Thymus (tissue), 11 donors: ENCODE data around the gene KCTD17. TPM values are rescaled to one million over a fixed set of nuclear protein-coding genes. Genes with fewer than 3 reads are reported as not detected.

ENCODE experiments used
- DNase-seq, 9 donors: peaks; one replicate each; pipeline ENCODE4 v3.0.0-alpha.2; 2013; ENCODE audit warnings: low spot score in 9 of 9, low read depth in 6 of 9, missing footprints in 1 of 9
- H3K27ac ChIP-seq, 2 donors: one replicate each; pipeline ENCODE4 v1.5.1; 2013; ENCODE audit warnings: control low read depth in 1 of 2, low read depth in 1 of 2, low read length in 1 of 2, mild to moderate bottlenecking in 1 of 2, moderate library complexity in 1 of 2
- H3K27me3 ChIP-seq, 2 donors: one replicate each; pipeline ENCODE4 v1.5.1; 2013; ENCODE audit warnings: low read length in 1 of 2; ENCODE audit not compliant: control insufficient read depth in 2 of 2, insufficient read depth in 1 of 2
- H3K36me3 ChIP-seq, 2 donors: one replicate each; pipeline ENCODE4 v1.5.1; 2013; ENCODE audit warnings: low read length in 1 of 2, mild to moderate bottlenecking in 1 of 2, moderate library complexity in 1 of 2; ENCODE audit not compliant: control insufficient read depth in 2 of 2, insufficient read depth in 2 of 2
- H3K4me1 ChIP-seq, 2 donors: one replicate each; pipeline ENCODE4 v1.5.1; 2013; ENCODE audit warnings: low read length in 2 of 2; ENCODE audit not compliant: control insufficient read depth in 2 of 2, insufficient read depth in 2 of 2
- H3K4me3 ChIP-seq, 2 donors: one replicate each; pipeline ENCODE4 v1.5.1; 2013; ENCODE audit warnings: low read length in 2 of 2, control low read depth in 1 of 2, mild to moderate bottlenecking in 1 of 2
- H3K9me3 ChIP-seq, 2 donors: one replicate each; pipeline ENCODE4 v1.5.1; 2013; ENCODE audit warnings: low read length in 1 of 2, mild to moderate bottlenecking in 1 of 2; ENCODE audit not compliant: control insufficient read depth in 2 of 2, insufficient read depth in 1 of 2
- WGBS: extraction: QIAGEN DNeasy Blood & Tissue Kit; methylation state at CpG from one replicate; pipeline ENCODE4 v1.1.7; 2013; 5-methylcytosine and 5-hydroxymethylcytosine counted together
- polyA plus RNA-seq: library from polyadenylated mRNA; stranded (reverse); fragments of 200-250 nt; gene quantifications from one replicate; pipeline ENCODE4 v1.2.3, GENCODE V29; 2013
- total RNA-seq: library from RNA; stranded (reverse); fragments of 120-200 nt; gene quantifications from one replicate; pipeline ENCODE4 v1.2.4, GENCODE V29; 2013
- donor health status: healthy.

Gene KCTD17
- total and polyA plus RNA-seq, 2 donors = 10.5 to 25.2 TPM

GRCh38 chr22:37044634-37045625 lies 6.6 kb upstream of the KCTD17 start:
- 89% methylated on average over 9 of the region's 9 CpGs for WGBS
- Histone ChIP-seq H3K4me1 (peaks cover 0 to 7% of the 10 kb centered on the region in 2 donors), H3K27me3 (peaks cover 0 to 11% of the 10 kb centered on the region in 2 donors), H3K27ac (no peak overlapping the region), H3K36me3 (no peaks in the 10 kb centered on the region), H3K9me3 (peaks cover 0 to 3% of the 10 kb centered on the region in 2 donors), H3K4me3 (no peak overlapping the region)
- DNase-seq = no peak

GRCh38 chr22:37045958-37046357 lies 5.6 kb upstream of the KCTD17 start:
- WGBS = 47% methylated on average over 4 of the region's 4 CpGs
- Histone ChIP-seq H3K9me3 (peaks cover 0 to 3% of the 10 kb centered on the region in 2 donors), H3K4me3 (no peak overlapping the region), H3K4me1 (peaks cover 0 to 7% of the 10 kb centered on the region in 2 donors), H3K27ac (no peak overlapping the region), H3K27me3 (peaks cover 0 to 15% of the 10 kb centered on the region in 2 donors), H3K36me3 (no peaks in the 10 kb centered on the region)
- DNase-seq = no peak

- DNase-seq = no peak
- Histone ChIP-seq H3K9me3 (peaks cover 0 to 3% of the 10 kb centered on the region in 2 donors), H3K27ac (no peak overlapping the region), H3K4me1 (peaks cover 0 to 9% of the 10 kb centered on the region in 2 donors), H3K36me3 (no peaks in the 10 kb centered on the region), H3K4me3 (no peak overlapping the region), H3K27me3 (peaks cover 0 to 16% of the 10 kb centered on the region in 2 donors)
- WGBS = 97% methylated on average over 6 of the region's 6 CpGs
Observed at GRCh38 chr22:37046589-37046988, 5.0 kb upstream of the KCTD17 start.

GRCh38 chr22:37047006-37047405 lies 4.5 kb upstream of the KCTD17 start:
- DNase-seq = no peak
- Histone ChIP-seq H3K27ac (no peak overlapping the region), H3K4me1 (peaks cover 3 to 11% of the 10 kb centered on the region in 2 donors), H3K36me3 (no peaks in the 10 kb centered on the region), H3K27me3 (peaks cover 0 to 17% of the 10 kb centered on the region in 2 donors), H3K9me3 (peaks cover 0 to 3% of the 10 kb centered on the region in 2 donors), H3K4me3 (no peak overlapping the region)
- WGBS = 96% methylated on average over 7 of the region's 7 CpGs

GRCh38 chr22:37048133-37048532 lies 3.4 kb upstream of the KCTD17 start:
- no peak for DNase-seq
- no peaks in the 10 kb centered on the region for H3K36me3 ChIP-seq
- no peak overlapping the region for H3K27ac ChIP-seq
- H3K27me3 ChIP-seq = peaks cover 0 to 17% of the 10 kb centered on the region in 2 donors
- H3K4me3 ChIP-seq = no peak overlapping the region
- H3K9me3 ChIP-seq = peaks cover 0 to 3% of the 10 kb centered on the region in 2 donors
- peaks cover 6 to 22% of the 10 kb centered on the region in 2 donors for H3K4me1 ChIP-seq
- 94% methylated on average over 6 of the region's 6 CpGs for WGBS

- Histone ChIP-seq H3K4me3 (no peak overlapping the region), H3K27ac (no peak overlapping the region), H3K9me3 (no peaks in the 10 kb centered on the region), H3K27me3 (peaks cover 0 to 12% of the 10 kb centered on the region in 2 donors), H3K4me1 (peaks cover 6 to 31% of the 10 kb centered on the region in 2 donors), H3K36me3 (no peaks in the 10 kb centered on the region)
- 95% methylated on average over 2 of the region's 2 CpGs for WGBS
- DNase-seq = no peak
Observed at GRCh38 chr22:37049224-37049623, 2.3 kb upstream of the KCTD17 start.

- H3K4me1 ChIP-seq = peaks cover 6 to 32% of the 10 kb centered on the region in 2 donors
- H3K9me3 ChIP-seq = no peaks in the 10 kb centered on the region
- no peak overlapping the region for H3K4me3 ChIP-seq
- H3K27ac ChIP-seq = peak overlapping the region in 1 of 2 donors; percentile 37
- DNase-seq = no peak
- peaks cover 0 to 11% of the 10 kb centered on the region in 2 donors for H3K27me3 ChIP-seq
- H3K36me3 ChIP-seq = no peaks in the 10 kb centered on the region
- WGBS = 87% methylated on average over 6 of the region's 6 CpGs
Observed at GRCh38 chr22:37050913-37051312, 629 bp upstream of the KCTD17 start.

- Histone ChIP-seq H3K4me3 (peak overlapping the region in 1 of 2 donors; percentile 73), H3K27ac (no peak overlapping the region), H3K27me3 (peaks cover 0 to 11% of the 10 kb centered on the region in 2 donors), H3K9me3 (peaks cover 0 to 2% of the 10 kb centered on the region in 2 donors), H3K4me1 (peaks cover 6 to 32% of the 10 kb centered on the region in 2 donors), H3K36me3 (peaks cover 5 to 14% of the 10 kb centered on the region in 2 donors)
- no peak for DNase-seq
- WGBS = 96% methylated on average over 25 of the region's 25 CpGs
Observed at GRCh38 chr22:37052386-37053309, 1.1 kb downstream of the KCTD17 start.
